Measurements from ENCODE around the gene GPATCH8. TPM values are rescaled to one million over a fixed set of nuclear protein-coding genes. Genes with fewer than 3 reads are reported as not detected.

The GPATCH8 gene
- polyA plus RNA-seq, 1 experiment = 13.7 TPM

GRCh38 chr17:44439168-44439567 lies 64.0 kb downstream of the GPATCH8 start:
- ChIA-PET CTCF (interaction anchor here (0.6 kb wide), 1 partner anchor 181 kb away, joined by 5 read pairs; no protein-coding TSS in a partner anchor), POLR2A (no interaction called here)
- Histone ChIP-seq H3K4me3 (ENCODE audit: low read depth, low read length) (no peak overlapping the region), H3K36me3 (ENCODE audit: control insufficient read depth, insufficient read depth, low read length) (peaks cover 1% of the 10 kb centered on the region; the same call in 1 of the 2 replicates), H3K27me3 (ENCODE audit: control insufficient read depth, insufficient read depth, low read length) (no peaks in the 10 kb centered on the region)
- TF ChIP-seq, protein P1, sequence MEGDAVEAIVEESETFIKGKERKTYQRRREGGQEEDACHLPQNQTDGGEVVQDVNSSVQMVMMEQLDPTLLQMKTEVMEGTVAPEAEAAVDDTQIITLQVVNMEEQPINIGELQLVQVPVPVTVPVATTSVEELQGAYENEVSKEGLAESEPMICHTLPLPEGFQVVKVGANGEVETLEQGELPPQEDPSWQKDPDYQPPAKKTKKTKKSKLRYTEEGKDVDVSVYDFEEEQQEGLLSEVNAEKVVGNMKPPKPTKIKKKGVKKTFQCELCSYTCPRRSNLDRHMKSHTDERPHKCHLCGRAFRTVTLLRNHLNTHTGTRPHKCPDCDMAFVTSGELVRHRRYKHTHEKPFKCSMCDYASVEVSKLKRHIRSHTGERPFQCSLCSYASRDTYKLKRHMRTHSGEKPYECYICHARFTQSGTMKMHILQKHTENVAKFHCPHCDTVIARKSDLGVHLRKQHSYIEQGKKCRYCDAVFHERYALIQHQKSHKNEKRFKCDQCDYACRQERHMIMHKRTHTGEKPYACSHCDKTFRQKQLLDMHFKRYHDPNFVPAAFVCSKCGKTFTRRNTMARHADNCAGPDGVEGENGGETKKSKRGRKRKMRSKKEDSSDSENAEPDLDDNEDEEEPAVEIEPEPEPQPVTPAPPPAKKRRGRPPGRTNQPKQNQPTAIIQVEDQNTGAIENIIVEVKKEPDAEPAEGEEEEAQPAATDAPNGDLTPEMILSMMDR (IDR thresholded peaks at IDR 0.05; ENCODE audit: insufficient read depth, low read depth, low read length) = no peak
- no peak for DNase-seq (ENCODE audit: low read depth)

DNA sequence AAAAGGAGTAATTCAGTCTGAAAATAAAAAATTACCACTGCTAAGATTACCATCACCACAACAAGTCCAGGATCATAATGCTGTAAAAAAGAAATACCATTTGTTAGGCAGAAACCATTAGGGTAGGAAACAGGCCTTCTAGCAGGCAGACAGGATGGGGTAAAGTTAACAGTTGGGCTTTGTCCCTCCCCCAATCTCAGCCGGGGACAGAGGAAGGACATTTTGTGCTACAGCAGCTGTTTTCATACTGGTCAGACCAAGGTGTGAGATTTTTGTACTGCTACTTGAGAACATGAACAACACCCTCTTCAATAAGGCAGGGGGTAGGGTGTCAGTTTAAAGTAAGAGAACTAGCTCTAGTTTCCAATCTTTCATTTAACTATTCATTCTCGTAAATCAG lies 64.6 kb downstream of the GPATCH8 start:
- no peak for DNase-seq (ENCODE audit: low read depth)
- no peak overlapping the region for H3K4me3 ChIP-seq (ENCODE audit: low read depth, low read length)
- TF ChIP-seq, protein P1 (IDR thresholded peaks at IDR 0.05; ENCODE audit: insufficient read depth, low read depth, low read length) = no peak
- ChIA-PET POLR2A (no interaction called here), CTCF (interaction anchor here (0.6 kb wide), 1 partner anchor 182 kb away, joined by 5 read pairs; no protein-coding TSS in a partner anchor)
- H3K27me3 ChIP-seq (ENCODE audit: control insufficient read depth, insufficient read depth, low read length) = no peaks in the 10 kb centered on the region
- H3K36me3 ChIP-seq (ENCODE audit: control insufficient read depth, insufficient read depth, low read length) = peaks cover 1% of the 10 kb centered on the region; the same call in 1 of the 2 replicates

- H3K36me3 ChIP-seq (ENCODE audit: control insufficient read depth, insufficient read depth, low read length) = peaks cover 3% of the 10 kb centered on the region
- TF ChIP-seq, protein P1 (IDR thresholded peaks at IDR 0.05; ENCODE audit: insufficient read depth, low read depth, low read length) = no peak
- POLR2A ChIA-PET = no interaction called here
Observed at GRCh38 chr17:44436336-44436735, 66.9 kb downstream of the GPATCH8 start.

GRCh38 chr17:44432254-44433157 lies 70.7 kb downstream of the GPATCH8 start:
- Histone ChIP-seq H3K36me3 (ENCODE audit: control insufficient read depth, insufficient read depth, low read length) (peaks cover 4% of the 10 kb centered on the region), H3K4me3 (ENCODE audit: low read depth, low read length) (no peak overlapping the region), H3K27me3 (ENCODE audit: control insufficient read depth, insufficient read depth, low read length) (no peaks in the 10 kb centered on the region)
- ChIA-PET POLR2A (no interaction called here), CTCF (interaction anchor here (0.7 to 1.3 kb wide), 3 partner anchors 12 to 31 kb away, joined by 3 read pairs; no protein-coding TSS in a partner anchor)
- TF ChIP-seq, protein P1 (IDR thresholded peaks at IDR 0.05; ENCODE audit: insufficient read depth, low read depth, low read length) = no peak
- DNase-seq (ENCODE audit: low read depth) = no peak

More at GRCh38 chr17:44436336-44436735, 66.9 kb downstream of the GPATCH8 start:
- no peak for DNase-seq (ENCODE audit: low read depth)
- Histone ChIP-seq H3K27me3 (ENCODE audit: control insufficient read depth, insufficient read depth, low read length) (no peaks in the 10 kb centered on the region), H3K4me3 (ENCODE audit: low read depth, low read length) (no peak overlapping the region)
- CTCF ChIA-PET = interaction anchor here (0.5 kb wide), 1 partner anchor 24 kb away, joined by 3 read pairs; no protein-coding TSS in a partner anchor

DNA sequence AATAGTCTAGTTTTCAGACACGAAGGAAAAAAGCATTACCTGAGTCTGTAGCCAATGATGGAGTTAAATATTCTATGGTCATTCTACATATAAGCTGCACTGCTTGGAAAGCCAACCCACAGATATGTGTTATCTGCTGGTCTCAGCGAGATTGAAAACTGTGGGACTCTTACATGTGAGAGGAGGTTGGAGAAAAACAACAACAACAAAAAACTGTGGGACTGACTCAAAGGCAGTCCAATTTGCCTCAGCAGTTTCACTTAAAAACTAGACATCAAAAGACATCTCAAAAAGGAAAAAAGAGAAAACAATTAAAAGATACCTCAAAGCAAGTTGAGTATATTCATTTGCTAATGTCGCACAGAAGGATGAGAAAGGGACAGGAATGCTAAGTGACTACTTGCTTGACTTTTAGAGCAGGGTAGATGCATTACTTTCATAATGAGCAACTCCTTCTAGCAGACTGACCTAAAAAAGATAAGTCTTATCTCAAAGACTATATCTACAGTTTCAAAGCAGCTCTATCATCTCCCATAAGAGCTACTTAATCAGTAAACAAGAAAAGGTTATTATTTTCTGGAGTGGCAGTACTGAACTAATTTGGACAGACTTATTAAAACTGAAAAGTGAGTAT lies 78.3 kb downstream of the GPATCH8 start:
- ChIA-PET POLR2A (no interaction called here), CTCF (interaction anchor here (1.7 kb wide), 1 partner anchor 11 kb away, joined by 4 read pairs; no protein-coding TSS in a partner anchor)
- H3K36me3 ChIP-seq (ENCODE audit: control insufficient read depth, insufficient read depth, low read length) = peaks cover 3% of the 10 kb centered on the region; the same call in 1 of the 2 replicates
- TF ChIP-seq, protein P1 (IDR thresholded peaks at IDR 0.05; ENCODE audit: insufficient read depth, low read depth, low read length) = no peak
- H3K27me3 ChIP-seq (ENCODE audit: control insufficient read depth, insufficient read depth, low read length) = no peaks in the 10 kb centered on the region
- no peak for DNase-seq (ENCODE audit: low read depth)
- H3K4me3 ChIP-seq (ENCODE audit: low read depth, low read length) = no peak overlapping the region

Data from BJ (cell line).